Endothelial cell (in vitro differentiated cells): ENCODE results near the gene IGFBP6. TPM values are rescaled to one million over a fixed set of nuclear protein-coding genes. Genes with fewer than 3 reads are reported as not detected.

Experiments used
- DNase-seq: peaks from one replicate; pipeline ENCODE4 v3.0.0; 2021; ENCODE audit warnings: low spot score
- H3K27ac Mint-ChIP-seq: one replicate; pipeline ENCODE4 v1.8.0; 2021; ENCODE audit warnings: mixed read lengths, inconsistent platforms; ENCODE audit not compliant: unreplicated experiment
- H3K27me3 Mint-ChIP-seq: one replicate; pipeline ENCODE4 v1.8.0; 2021; ENCODE audit warnings: mild to moderate bottlenecking, moderate library complexity, mixed read lengths, inconsistent platforms; ENCODE audit not compliant: unreplicated experiment
- H3K36me3 Mint-ChIP-seq: one replicate; pipeline ENCODE4 v1.8.0; 2021; ENCODE audit warnings: mild to moderate bottlenecking, low read depth, mixed read lengths, inconsistent platforms; ENCODE audit not compliant: unreplicated experiment
- H3K4me1 Mint-ChIP-seq: one replicate; pipeline ENCODE4 v1.8.0; 2021; ENCODE audit warnings: mild to moderate bottlenecking, mixed read lengths, inconsistent platforms; ENCODE audit not compliant: unreplicated experiment
- H3K4me3 Mint-ChIP-seq: one replicate; pipeline ENCODE4 v1.8.0; 2021; ENCODE audit warnings: mild to moderate bottlenecking, mixed read lengths, inconsistent platforms; ENCODE audit not compliant: unreplicated experiment
- H3K9me3 Mint-ChIP-seq: one replicate; pipeline ENCODE4 v1.8.0; 2021; ENCODE audit warnings: mixed read lengths, inconsistent platforms; ENCODE audit not compliant: unreplicated experiment
- CTCF ChIP-seq: fragments of 200-600 bp; sonication (generic); IDR thresholded peaks from one replicate; pipeline ENCODE4 v1.5.0; 2021; ENCODE audit warnings: antibody characterized with exemption; ENCODE audit not compliant: unreplicated experiment
- total RNA-seq: library from RNA; stranded (reverse); fragmentation: NEBNext Ultra II Directional; extraction: Animal tissue kit (Norgen Biotek cat#: 25700); gene quantifications from one replicate; pipeline ENCODE4 v1.2.1, GENCODE V29; 2021; ENCODE audit not compliant: unreplicated experiment

The IGFBP6 gene
- total RNA-seq, 1 donor from 2014 or later = 21.1 TPM

GRCh38 chr12:53065975-53066931 lies 31.2 kb upstream of the IGFBP6 start:
- peak; percentile 92 for TF ChIP-seq CTCF
- H3K9me3 Mint-ChIP-seq = no peaks in the 10 kb centered on the region
- H3K4me3 Mint-ChIP-seq = no peak overlapping the region
- H3K27me3 Mint-ChIP-seq = peaks cover 23% of the 10 kb centered on the region
- peak; percentile 76 for DNase-seq
- H3K27ac Mint-ChIP-seq = peak overlapping the region; percentile 74
- peaks cover 39% of the 10 kb centered on the region for H3K4me1 Mint-ChIP-seq
- peaks cover 22% of the 10 kb centered on the region for H3K36me3 Mint-ChIP-seq

- TF ChIP-seq CTCF = no peak
- Mint-ChIP-seq H3K4me3 (no peak overlapping the region), H3K27me3 (peaks cover 25% of the 10 kb centered on the region), H3K4me1 (peaks cover 47% of the 10 kb centered on the region), H3K36me3 (peaks cover 28% of the 10 kb centered on the region), H3K27ac (peak overlapping the region; percentile 74), H3K9me3 (no peaks in the 10 kb centered on the region)
- DNase-seq = no peak
Measured at GRCh38 chr12:53067074-53067992, 30.1 kb upstream of the IGFBP6 start.

GRCh38 chr12:53067993-53068770 lies 29.3 kb upstream of the IGFBP6 start:
- peaks cover 36% of the 10 kb centered on the region for H3K36me3 Mint-ChIP-seq
- peaks cover 23% of the 10 kb centered on the region for H3K27me3 Mint-ChIP-seq
- no peak for DNase-seq
- peak overlapping the region; percentile 54 for H3K27ac Mint-ChIP-seq
- H3K4me3 Mint-ChIP-seq = peak overlapping the region; percentile 65
- TF ChIP-seq CTCF = no peak
- no peaks in the 10 kb centered on the region for H3K9me3 Mint-ChIP-seq
- H3K4me1 Mint-ChIP-seq = peaks cover 54% of the 10 kb centered on the region

- no peaks in the 10 kb centered on the region for H3K9me3 Mint-ChIP-seq
- H3K27me3 Mint-ChIP-seq = peaks cover 22% of the 10 kb centered on the region
- TF ChIP-seq CTCF = no peak
- no peak overlapping the region for H3K4me3 Mint-ChIP-seq
- peak overlapping the region; percentile 54 for H3K27ac Mint-ChIP-seq
- peaks cover 37% of the 10 kb centered on the region for H3K36me3 Mint-ChIP-seq
- no peak for DNase-seq
- H3K4me1 Mint-ChIP-seq = peaks cover 52% of the 10 kb centered on the region
Measured at GRCh38 chr12:53068811-53069585, 28.5 kb upstream of the IGFBP6 start.
